Fibroblast of lung (primary cell): ENCODE results near the gene RCAN2. TPM values are rescaled to one million over a fixed set of nuclear protein-coding genes. Genes with fewer than 3 reads are reported as not detected.

Source experiments
- DNase-seq, 2 donors: peaks; one replicate each; pipeline versions ENCODE4 v3.0.0 to v3.0.0-alpha.2; 2010; ENCODE audit warnings: low read depth in 2 of 2
- H2AFZ ChIP-seq: 2 replicates; pipeline ENCODE4 v1.5.1; 2012; ENCODE audit warnings: low read length, control low read depth, inconsistent platforms
- H3K27ac ChIP-seq: 2 replicates; pipeline ENCODE4 v1.5.1; 2011; ENCODE audit warnings: low read length, control low read depth; ENCODE audit not compliant: insufficient read depth
- H3K27me3 ChIP-seq: 2 replicates; pipeline ENCODE4 v1.5.1; 2011; ENCODE audit warnings: mild to moderate bottlenecking, low read length; ENCODE audit not compliant: control insufficient read depth, insufficient read depth
- H3K36me3 ChIP-seq: 2 replicates; pipeline ENCODE4 v1.5.1; 2011; ENCODE audit warnings: low read length; ENCODE audit not compliant: control insufficient read depth, insufficient read depth
- H3K4me1 ChIP-seq: 2 replicates; pipeline ENCODE4 v1.5.1; 2011; ENCODE audit warnings: low read length; ENCODE audit not compliant: control insufficient read depth, insufficient read depth; ENCODE audit errors: extremely low read depth
- H3K4me2 ChIP-seq: 2 replicates; pipeline ENCODE4 v1.5.1; 2011; ENCODE audit warnings: low read length, control low read depth; ENCODE audit not compliant: insufficient read depth; ENCODE audit errors: extremely low read depth
- H3K4me3 ChIP-seq, 4 experiments: fragments of 200-600 bp in 1 of 4; sonication (generic) in 1 of 4; replicated peaks in 1 of 4; 2 replicates each; pipeline ENCODE4 v1.5.1; 2011 to 2016; ENCODE audit warnings: low read length in 4 of 4, low read depth in 3 of 4, mild to moderate bottlenecking in 3 of 4, control low read depth in 2 of 4, inconsistent platforms in 1 of 4, mixed read lengths in 1 of 4; ENCODE audit not compliant: insufficient read depth in 1 of 4; ENCODE audit errors: control extremely low read depth in 1 of 4
- H3K79me2 ChIP-seq: 2 replicates; pipeline ENCODE4 v1.5.1; 2012; ENCODE audit warnings: mild to moderate bottlenecking, low read length, inconsistent platforms; ENCODE audit not compliant: control insufficient read depth, insufficient read depth
- H3K9ac ChIP-seq: 2 replicates; pipeline ENCODE4 v1.5.1; 2011; ENCODE audit warnings: mild to moderate bottlenecking, low read length, control low read depth; ENCODE audit not compliant: insufficient read depth
- H3K9me3 ChIP-seq: 2 replicates; pipeline ENCODE4 v1.5.1; 2012; ENCODE audit warnings: low read depth, low read length; ENCODE audit not compliant: control insufficient read depth, insufficient read depth
- H4K20me1 ChIP-seq: 2 replicates; pipeline ENCODE4 v1.5.1; 2011; ENCODE audit warnings: low read length; ENCODE audit not compliant: control insufficient read depth, insufficient read depth; ENCODE audit errors: extremely low read depth
- CTCF ChIP-seq, 2 donors: IDR thresholded peaks in 1 of 2; conservative IDR thresholded peaks in 1 of 2; 1 replicate in 1 of 2; 2 replicates in 1 of 2; pipeline ENCODE4 v1.5.1; 2011 to 2012; ENCODE audit warnings: low read length in 2 of 2, control low read depth in 1 of 2, inconsistent platforms in 1 of 2, low read depth in 1 of 2, mild to moderate bottlenecking in 1 of 2
- EZH2 ChIP-seq: IDR thresholded peaks from 2 replicates; pipeline ENCODE4 v1.5.1; 2012; ENCODE audit warnings: low read length, control low read depth, mild to moderate bottlenecking; ENCODE audit errors: missing control alignments
- polyA plus RNA-seq, 2 donors: library from polyadenylated mRNA; depleted of rRNA in 1 of 2; stranded (reverse) in 1 of 2; unstranded in 1 of 2; fragments of >200 nt; gene quantifications; 2 replicates each; pipeline ENCODE4 v1.2.1, GENCODE V29; 2011 to 2012; ENCODE audit warnings: missing spikeins in 1 of 2
- total RNA-seq: library from RNA; depleted of rRNA; stranded (reverse); fragments of >200 nt; gene quantifications from 2 replicates; pipeline ENCODE4 v1.2.1, GENCODE V29; 2014

The RCAN2 gene
- total and polyA plus RNA-seq, 2 donors (not counting 1 experiment from before 2014, with no cell fraction given), result 11.7 to 38.0 TPM

DNA sequence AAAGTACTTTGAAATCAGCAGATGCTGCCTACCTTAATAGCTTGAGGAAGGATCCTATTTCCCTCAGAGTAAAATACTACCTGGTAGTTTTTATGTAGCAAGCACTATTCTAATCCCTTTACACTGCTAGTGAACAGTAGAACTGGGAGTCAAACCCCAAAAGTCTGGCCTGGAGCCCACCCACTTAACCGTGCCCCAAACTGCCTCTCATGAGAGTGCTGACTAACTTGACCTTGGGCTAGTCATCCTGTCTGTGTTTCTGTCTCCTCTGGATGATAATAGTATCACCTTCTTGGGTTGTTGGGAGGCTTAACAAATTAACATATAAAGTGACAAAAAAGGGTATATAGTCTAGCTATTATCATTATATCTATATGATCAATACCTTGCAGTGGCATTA is 140.5 kb downstream of the RCAN2 start:
- Histone ChIP-seq H3K27ac (no peak overlapping the region), H3K27me3 (no peaks in the 10 kb centered on the region), H3K4me2 (no peak overlapping the region), H3K79me2 (no peaks in the 10 kb centered on the region), H2AFZ (no peak overlapping the region), H3K4me3 (no peak overlapping the region), H3K9ac (no peak overlapping the region), H4K20me1 (no peaks in the 10 kb centered on the region), H3K36me3 (no peaks in the 10 kb centered on the region), H3K9me3 (no peaks in the 10 kb centered on the region), H3K4me1 (no peaks in the 10 kb centered on the region)
- TF ChIP-seq CTCF (conservative IDR thresholded peaks at IDR 0.05 in 1 of 2, IDR thresholded peaks at IDR 0.05 in 1 of 2; ENCODE audit: low read depth in 1 of 2, low read length in 2 of 2) (no peak), EZH2 (no peak)
- no peak for DNase-seq

DNA sequence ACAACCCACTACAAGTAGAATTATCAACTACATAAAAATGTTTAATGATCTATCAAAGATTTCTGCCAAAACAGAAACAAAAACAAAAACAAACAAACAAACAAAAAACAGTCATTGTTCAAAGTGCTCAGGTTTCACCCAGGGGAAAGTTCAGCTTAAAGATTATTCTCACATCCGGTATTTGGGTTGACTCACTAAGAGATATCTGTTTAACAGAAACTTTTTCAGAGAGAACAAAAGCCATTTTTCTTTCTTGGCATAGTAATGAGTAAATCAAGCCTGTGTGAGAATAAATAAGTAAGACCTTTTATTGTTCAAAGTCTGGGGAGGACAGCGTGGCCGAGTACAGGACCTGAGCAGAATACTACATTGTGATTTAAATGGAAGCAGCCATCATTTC is 143.6 kb downstream of the RCAN2 start:
- DNase-seq, result no peak

GRCh38 chr6:46340246-46340645 is 151.0 kb downstream of the RCAN2 start:
- Histone ChIP-seq H3K9me3 (no peaks in the 10 kb centered on the region), H2AFZ (no peak overlapping the region), H3K27ac (no peak overlapping the region), H3K4me2 (no peak overlapping the region), H4K20me1 (no peaks in the 10 kb centered on the region), H3K9ac (no peak overlapping the region), H3K4me3 (no peak overlapping the region), H3K79me2 (no peaks in the 10 kb centered on the region), H3K4me1 (no peaks in the 10 kb centered on the region), H3K36me3 (no peaks in the 10 kb centered on the region), H3K27me3 (peaks cover 3% of the 10 kb centered on the region)
- TF ChIP-seq CTCF (conservative IDR thresholded peaks at IDR 0.05 in 1 of 2, IDR thresholded peaks at IDR 0.05 in 1 of 2; ENCODE audit: low read depth in 1 of 2, low read length in 2 of 2) (no peak), EZH2 (no peak)
- DNase-seq, result no peak

More for the DNA sequence above, 143.6 kb downstream of the RCAN2 start:
- H3K9ac ChIP-seq, result no peak overlapping the region
- no peaks in the 10 kb centered on the region for H3K4me1 ChIP-seq
- H3K79me2 ChIP-seq, result no peaks in the 10 kb centered on the region
- no peaks in the 10 kb centered on the region for H3K9me3 ChIP-seq
- no peak overlapping the region for H3K27ac ChIP-seq
- TF ChIP-seq CTCF (conservative IDR thresholded peaks at IDR 0.05 in 1 of 2, IDR thresholded peaks at IDR 0.05 in 1 of 2; ENCODE audit: low read depth in 1 of 2, low read length in 2 of 2) (no peak), EZH2 (no peak)
- no peak overlapping the region for H2AFZ ChIP-seq
- no peaks in the 10 kb centered on the region for H3K36me3 ChIP-seq
- no peak overlapping the region for H3K4me3 ChIP-seq
- H4K20me1 ChIP-seq, result no peaks in the 10 kb centered on the region
- no peaks in the 10 kb centered on the region for H3K27me3 ChIP-seq
- no peak overlapping the region for H3K4me2 ChIP-seq
